Measurements from ENCODE around the gene ZSWIM4. TPM values are rescaled to one million over a fixed set of nuclear protein-coding genes. Genes with fewer than 3 reads are reported as not detected.

The ZSWIM4 gene
- polyA plus RNA-seq, 2 of the 4 experiments (the other 2 are of a cell fraction), result 1.6 to 3.4 TPM

DNA sequence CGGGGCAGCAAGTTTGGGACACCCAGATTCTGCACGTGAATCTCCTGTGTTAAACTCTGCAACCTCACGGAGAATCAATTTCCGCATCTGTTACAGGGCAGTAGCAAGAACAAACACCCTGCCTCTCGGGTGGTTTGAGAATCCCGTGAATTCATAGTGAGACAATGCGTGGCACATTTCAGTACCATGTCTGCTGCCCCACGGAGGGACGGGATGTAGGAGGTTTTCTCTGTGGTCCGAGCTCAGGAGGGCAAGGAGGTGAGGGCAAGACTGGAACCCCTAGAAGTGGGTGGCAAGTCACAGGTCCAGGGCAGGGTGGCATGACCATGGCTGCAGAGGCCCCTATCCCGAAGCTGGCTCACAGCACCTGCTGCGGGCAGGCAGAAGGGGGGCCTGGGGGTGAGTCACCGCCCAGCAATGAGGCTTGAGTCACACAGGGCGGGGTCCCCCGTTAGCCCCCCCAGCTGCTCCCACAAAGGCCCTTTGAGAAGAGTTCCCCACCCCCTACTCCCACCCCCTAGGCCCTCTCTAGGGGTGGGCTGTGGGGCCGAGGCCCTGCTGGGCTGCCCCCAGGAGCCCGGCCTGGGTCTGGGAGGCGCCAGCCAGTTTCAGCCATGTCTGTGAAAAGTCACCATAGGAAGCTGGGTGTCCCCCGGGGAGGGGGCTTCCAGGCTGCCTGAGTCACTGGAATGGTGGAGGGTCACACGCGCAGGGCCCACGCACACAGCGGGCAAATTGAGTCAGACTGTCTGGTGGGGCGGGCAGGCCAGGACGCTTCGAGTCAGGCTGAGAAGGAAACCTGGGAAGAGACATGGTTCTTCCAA, 55.9 kb downstream of the ZSWIM4 start:
- FAIRE-seq (no peak), DNase-seq (ENCODE audit: low read depth in 1 of 2, low spot score in 1 of 2) (peak in 1 of 2 experiments; percentile 95), ATAC-seq (peak; percentile 37 to 43)
- CTCF ChIA-PET, result interaction anchor here (0.6 to 20.6 kb wide), 5 partner anchors 10 to 154 kb away, joined by 3 to 271 read pairs (median 3); no protein-coding TSS in a partner anchor
- Histone ChIP-seq H3K4me3 (peak overlapping the region; percentile 30; the same call in 2 of the 3 replicates), H3K27ac (peak overlapping the region; percentile 100), H3K9me3 (no peaks in the 10 kb centered on the region), H3K4me1 (peaks cover 77% of the 10 kb centered on the region), H3K4me2 (peak overlapping the region; percentile 93)
- 0% methylated on average over 13 of the region's 26 CpGs for WGBS (ENCODE audit: missing lambda C conversion rate)
- POLR2A ChIA-PET, result interaction anchor here (0.7 to 2.1 kb wide), 7 partner anchors 11 to 687 kb away, joined by 3 to 10 read pairs (median 3); partner anchors contain the start of gene ZSWIM4
- TF ChIP-seq NFE2L2 (conservative IDR thresholded peaks at IDR 0.05; ENCODE audit: low read length) (no peak), HOXA7 (CRISPR knock-in tag; IDR thresholded peaks at IDR 0.05) (0 out of 2 replicates have a peak, but pooled peaks have one; percentile 1), RARB (CRISPR knock-in tag; IDR thresholded peaks at IDR 0.05) (0 out of 2 replicates have a peak, but pooled peaks have one; percentile 58), BHLHE40 (IDR thresholded peaks at IDR 0.05; ENCODE audit: low read depth, low read length) (no peak), ZNF302 (CRISPR knock-in tag; IDR thresholded peaks at IDR 0.05) (peak; percentile 72; the same call in 1 of the 2 replicates), RAD21 (conservative IDR thresholded peaks at IDR 0.05 in 1 of 2, IDR thresholded peaks at IDR 0.05 in 1 of 2) (0 out of 5 replicates have a peak, but pooled peaks of 1 of the 2 experiments have one; percentile 13), RCOR1 (IDR thresholded peaks at IDR 0.05; ENCODE audit: low read depth, low read length) (no peak), HOXB5 (CRISPR knock-in tag; IDR thresholded peaks at IDR 0.05) (peak; percentile 83), FOXS1 (CRISPR knock-in tag; IDR thresholded peaks at IDR 0.05) (no peak; the same call in 1 of the 2 replicates), NR3C1 (IDR thresholded peaks at IDR 0.05) (no peak), JUNB (IDR thresholded peaks at IDR 0.05) (peak; percentile 93), CHD4 (IDR thresholded peaks at IDR 0.05; ENCODE audit: borderline replicate concordance) (no peak), HOXB13 (CRISPR knock-in tag; IDR thresholded peaks at IDR 0.05; ENCODE audit: low read depth) (peak; percentile 82), KDM1A (IDR thresholded peaks at IDR 0.05; ENCODE audit: low read depth) (no peak), CBX8 (IDR thresholded peaks at IDR 0.05) (no peak), FOSL2 (IDR thresholded peaks at IDR 0.05) (peak; percentile 97), FOSL2 (CRISPR knock-in tag; IDR thresholded peaks at IDR 0.05) (peak; percentile 99), MYC (IDR thresholded peaks at IDR 0.05; ENCODE audit: borderline replicate concordance, low read length) (no peak), CEBPB (IDR thresholded peaks at IDR 0.05) (peak in 1 of 2 experiments; percentile 36; a peak in 1 of 4 replicates), HEYL (CRISPR knock-in tag; IDR thresholded peaks at IDR 0.05) (no peak), SREBF2 (IDR thresholded peaks at IDR 0.05) (no peak), RFX5 (IDR thresholded peaks at IDR 0.05) (no peak), KDM5A (IDR thresholded peaks at IDR 0.05) (no peak), SMC3 (IDR thresholded peaks at IDR 0.05) (no peak), MAFK (IDR thresholded peaks at IDR 0.05; ENCODE audit: partially characterized antibody) (no peak), HDAC2 (IDR thresholded peaks at IDR 0.05) (no peak)
- TF ChIP-seq, protein P1, sequence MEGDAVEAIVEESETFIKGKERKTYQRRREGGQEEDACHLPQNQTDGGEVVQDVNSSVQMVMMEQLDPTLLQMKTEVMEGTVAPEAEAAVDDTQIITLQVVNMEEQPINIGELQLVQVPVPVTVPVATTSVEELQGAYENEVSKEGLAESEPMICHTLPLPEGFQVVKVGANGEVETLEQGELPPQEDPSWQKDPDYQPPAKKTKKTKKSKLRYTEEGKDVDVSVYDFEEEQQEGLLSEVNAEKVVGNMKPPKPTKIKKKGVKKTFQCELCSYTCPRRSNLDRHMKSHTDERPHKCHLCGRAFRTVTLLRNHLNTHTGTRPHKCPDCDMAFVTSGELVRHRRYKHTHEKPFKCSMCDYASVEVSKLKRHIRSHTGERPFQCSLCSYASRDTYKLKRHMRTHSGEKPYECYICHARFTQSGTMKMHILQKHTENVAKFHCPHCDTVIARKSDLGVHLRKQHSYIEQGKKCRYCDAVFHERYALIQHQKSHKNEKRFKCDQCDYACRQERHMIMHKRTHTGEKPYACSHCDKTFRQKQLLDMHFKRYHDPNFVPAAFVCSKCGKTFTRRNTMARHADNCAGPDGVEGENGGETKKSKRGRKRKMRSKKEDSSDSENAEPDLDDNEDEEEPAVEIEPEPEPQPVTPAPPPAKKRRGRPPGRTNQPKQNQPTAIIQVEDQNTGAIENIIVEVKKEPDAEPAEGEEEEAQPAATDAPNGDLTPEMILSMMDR (IDR thresholded peaks at IDR 0.05), result no peak
- TF ChIP-seq, protein P2, sequence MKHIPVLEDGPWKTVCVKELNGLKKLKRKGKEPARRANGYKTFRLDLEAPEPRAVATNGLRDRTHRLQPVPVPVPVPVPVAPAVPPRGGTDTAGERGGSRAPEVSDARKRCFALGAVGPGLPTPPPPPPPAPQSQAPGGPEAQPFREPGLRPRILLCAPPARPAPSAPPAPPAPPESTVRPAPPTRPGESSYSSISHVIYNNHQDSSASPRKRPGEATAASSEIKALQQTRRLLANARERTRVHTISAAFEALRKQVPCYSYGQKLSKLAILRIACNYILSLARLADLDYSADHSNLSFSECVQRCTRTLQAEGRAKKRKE (CRISPR knock-in tag; IDR thresholded peaks at IDR 0.05; ENCODE audit: low read depth), result peak; percentile 53
- TF ChIP-seq, protein P3, sequence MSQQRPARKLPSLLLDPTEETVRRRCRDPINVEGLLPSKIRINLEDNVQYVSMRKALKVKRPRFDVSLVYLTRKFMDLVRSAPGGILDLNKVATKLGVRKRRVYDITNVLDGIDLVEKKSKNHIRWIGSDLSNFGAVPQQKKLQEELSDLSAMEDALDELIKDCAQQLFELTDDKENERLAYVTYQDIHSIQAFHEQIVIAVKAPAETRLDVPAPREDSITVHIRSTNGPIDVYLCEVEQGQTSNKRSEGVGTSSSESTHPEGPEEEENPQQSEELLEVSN (IDR thresholded peaks at IDR 0.05; ENCODE audit: borderline replicate concordance, low read depth), result no peak
- TF ChIP-seq, protein P4, sequence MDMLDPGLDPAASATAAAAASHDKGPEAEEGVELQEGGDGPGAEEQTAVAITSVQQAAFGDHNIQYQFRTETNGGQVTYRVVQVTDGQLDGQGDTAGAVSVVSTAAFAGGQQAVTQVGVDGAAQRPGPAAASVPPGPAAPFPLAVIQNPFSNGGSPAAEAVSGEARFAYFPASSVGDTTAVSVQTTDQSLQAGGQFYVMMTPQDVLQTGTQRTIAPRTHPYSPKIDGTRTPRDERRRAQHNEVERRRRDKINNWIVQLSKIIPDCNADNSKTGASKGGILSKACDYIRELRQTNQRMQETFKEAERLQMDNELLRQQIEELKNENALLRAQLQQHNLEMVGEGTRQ (IDR thresholded peaks at IDR 0.05), result no peak
- TF ChIP-seq, protein P5, sequence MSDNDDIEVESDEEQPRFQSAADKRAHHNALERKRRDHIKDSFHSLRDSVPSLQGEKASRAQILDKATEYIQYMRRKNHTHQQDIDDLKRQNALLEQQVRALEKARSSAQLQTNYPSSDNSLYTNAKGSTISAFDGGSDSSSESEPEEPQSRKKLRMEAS (IDR thresholded peaks at IDR 0.05), result peak; percentile 86
- TF ChIP-seq, protein P6, sequence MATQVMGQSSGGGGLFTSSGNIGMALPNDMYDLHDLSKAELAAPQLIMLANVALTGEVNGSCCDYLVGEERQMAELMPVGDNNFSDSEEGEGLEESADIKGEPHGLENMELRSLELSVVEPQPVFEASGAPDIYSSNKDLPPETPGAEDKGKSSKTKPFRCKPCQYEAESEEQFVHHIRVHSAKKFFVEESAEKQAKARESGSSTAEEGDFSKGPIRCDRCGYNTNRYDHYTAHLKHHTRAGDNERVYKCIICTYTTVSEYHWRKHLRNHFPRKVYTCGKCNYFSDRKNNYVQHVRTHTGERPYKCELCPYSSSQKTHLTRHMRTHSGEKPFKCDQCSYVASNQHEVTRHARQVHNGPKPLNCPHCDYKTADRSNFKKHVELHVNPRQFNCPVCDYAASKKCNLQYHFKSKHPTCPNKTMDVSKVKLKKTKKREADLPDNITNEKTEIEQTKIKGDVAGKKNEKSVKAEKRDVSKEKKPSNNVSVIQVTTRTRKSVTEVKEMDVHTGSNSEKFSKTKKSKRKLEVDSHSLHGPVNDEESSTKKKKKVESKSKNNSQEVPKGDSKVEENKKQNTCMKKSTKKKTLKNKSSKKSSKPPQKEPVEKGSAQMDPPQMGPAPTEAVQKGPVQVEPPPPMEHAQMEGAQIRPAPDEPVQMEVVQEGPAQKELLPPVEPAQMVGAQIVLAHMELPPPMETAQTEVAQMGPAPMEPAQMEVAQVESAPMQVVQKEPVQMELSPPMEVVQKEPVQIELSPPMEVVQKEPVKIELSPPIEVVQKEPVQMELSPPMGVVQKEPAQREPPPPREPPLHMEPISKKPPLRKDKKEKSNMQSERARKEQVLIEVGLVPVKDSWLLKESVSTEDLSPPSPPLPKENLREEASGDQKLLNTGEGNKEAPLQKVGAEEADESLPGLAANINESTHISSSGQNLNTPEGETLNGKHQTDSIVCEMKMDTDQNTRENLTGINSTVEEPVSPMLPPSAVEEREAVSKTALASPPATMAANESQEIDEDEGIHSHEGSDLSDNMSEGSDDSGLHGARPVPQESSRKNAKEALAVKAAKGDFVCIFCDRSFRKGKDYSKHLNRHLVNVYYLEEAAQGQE (IDR thresholded peaks at IDR 0.05), result peak; percentile 55
- TF ChIP-seq, protein P7, sequence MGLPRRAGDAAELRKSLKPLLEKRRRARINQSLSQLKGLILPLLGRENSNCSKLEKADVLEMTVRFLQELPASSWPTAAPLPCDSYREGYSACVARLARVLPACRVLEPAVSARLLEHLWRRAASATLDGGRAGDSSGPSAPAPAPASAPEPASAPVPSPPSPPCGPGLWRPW (IDR thresholded peaks at IDR 0.05), result no peak

All from A549 (cell line).